ENCODE results near the gene CAMKK2. TPM values are rescaled to one million over a fixed set of nuclear protein-coding genes. Genes with fewer than 3 reads are reported as not detected.
"Not testable (repeated sequence)": the region's sequence is repeated elsewhere in the genome, so short reads cannot be mapped to it uniquely, and the experiment has no call there.

Gene CAMKK2
- total RNA-seq, 2 experiments from 2014 or later = 27.6 to 29.1 TPM

DNA sequence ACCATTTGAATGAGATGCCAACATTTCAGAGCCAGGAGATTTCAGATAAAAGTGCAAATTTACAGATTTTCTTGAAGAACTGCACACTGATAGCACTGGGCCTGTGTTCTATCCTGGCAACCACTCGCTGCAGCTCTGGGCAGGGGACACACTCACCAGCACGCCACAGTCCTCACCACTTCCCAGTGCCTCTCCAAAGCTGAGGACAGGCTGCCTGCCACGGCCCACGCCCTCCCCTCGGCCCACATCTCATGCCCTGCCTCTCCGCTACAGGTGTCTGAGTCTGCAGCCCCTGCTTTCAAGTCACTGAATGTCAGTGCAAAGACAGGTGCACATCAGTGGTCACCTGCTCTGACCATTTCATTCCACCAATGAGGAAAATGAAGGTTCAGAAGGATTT is 12.7 kb downstream of the CAMKK2 start:
- no peaks in the 10 kb centered on the region for H3K9me3 Mint-ChIP-seq
- POLR2A ChIA-PET = no interaction called here

DNA sequence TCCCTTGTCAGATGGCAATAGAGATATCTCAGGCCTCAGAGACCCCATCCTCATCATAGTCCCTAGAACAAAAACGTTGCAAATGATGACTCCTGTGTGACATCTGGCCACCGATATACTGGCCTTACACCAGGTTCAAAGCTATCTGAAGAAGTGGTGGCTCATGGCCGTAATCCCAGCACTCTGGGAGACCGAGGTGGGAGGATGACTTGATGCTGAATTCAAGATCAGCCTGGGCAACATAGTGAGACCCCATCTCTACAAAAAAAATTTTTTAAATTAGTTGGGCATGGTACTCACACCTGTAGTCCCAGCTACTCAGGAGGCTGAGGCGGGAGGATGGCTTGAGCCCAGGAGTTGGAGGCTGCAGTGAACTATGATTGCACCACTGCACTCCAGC is 13.1 kb downstream of the CAMKK2 start:
- no peak overlapping the region for H3K27ac Mint-ChIP-seq
- no peak overlapping the region for H3K4me3 Mint-ChIP-seq
- no peaks in the 10 kb centered on the region for H3K27me3 Mint-ChIP-seq
- no peaks in the 10 kb centered on the region for H3K9me3 Mint-ChIP-seq
- peaks cover 11% of the 10 kb centered on the region for H3K36me3 Mint-ChIP-seq (ENCODE audit: low read depth)
- POLR2A ChIA-PET = interaction anchor here (0.7 kb wide), 1 partner anchor 69 kb away, joined by 4 read pairs; the partner anchor contains the start of gene ANAPC5
- DNase-seq = no peak
- CTCF ChIA-PET = no interaction called here
- H3K4me1 Mint-ChIP-seq = peaks cover 4% of the 10 kb centered on the region

More for the DNA sequence above, 12.7 kb downstream of the CAMKK2 start:
- no peak for DNase-seq
- CTCF ChIA-PET = no interaction called here
- H3K36me3 Mint-ChIP-seq (ENCODE audit: low read depth) = peaks cover 7% of the 10 kb centered on the region
- no peak overlapping the region for H3K27ac Mint-ChIP-seq
- no peak overlapping the region for H3K4me3 Mint-ChIP-seq
- H3K27me3 Mint-ChIP-seq = no peaks in the 10 kb centered on the region
- H3K4me1 Mint-ChIP-seq = peaks cover 6% of the 10 kb centered on the region

DNA sequence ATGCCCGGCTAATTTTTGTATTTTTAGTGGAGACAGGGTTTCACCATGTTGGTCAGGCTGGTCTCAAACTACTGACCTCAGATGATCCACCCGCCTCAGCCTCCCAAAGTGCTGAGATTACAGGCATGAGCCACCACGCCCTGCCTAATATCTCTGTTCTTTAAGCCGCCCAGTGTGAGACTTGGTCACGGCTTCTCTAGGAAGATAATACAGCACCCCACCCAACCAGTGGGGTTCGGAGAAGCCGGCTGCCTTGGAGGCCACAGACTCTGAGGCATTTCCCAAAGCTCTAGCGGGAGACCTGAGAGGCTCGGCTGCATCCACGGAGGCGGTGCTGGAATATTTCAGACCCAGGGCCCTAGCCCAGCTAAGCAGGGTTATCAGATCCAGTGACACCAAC is 13.6 kb downstream of the CAMKK2 start:
- H3K4me3 Mint-ChIP-seq, H3K27ac Mint-ChIP-seq, H3K9me3 Mint-ChIP-seq, H3K4me1 Mint-ChIP-seq, DNase-seq, CTCF ChIA-PET, H3K27me3 Mint-ChIP-seq: not testable (repeated sequence)
- H3K36me3 Mint-ChIP-seq (ENCODE audit: low read depth) = peaks cover 15% of the 10 kb centered on the region
- POLR2A ChIA-PET = interaction anchor here (0.7 kb wide), 1 partner anchor 69 kb away, joined by 4 read pairs; the partner anchor contains the start of gene ANAPC5

DNA sequence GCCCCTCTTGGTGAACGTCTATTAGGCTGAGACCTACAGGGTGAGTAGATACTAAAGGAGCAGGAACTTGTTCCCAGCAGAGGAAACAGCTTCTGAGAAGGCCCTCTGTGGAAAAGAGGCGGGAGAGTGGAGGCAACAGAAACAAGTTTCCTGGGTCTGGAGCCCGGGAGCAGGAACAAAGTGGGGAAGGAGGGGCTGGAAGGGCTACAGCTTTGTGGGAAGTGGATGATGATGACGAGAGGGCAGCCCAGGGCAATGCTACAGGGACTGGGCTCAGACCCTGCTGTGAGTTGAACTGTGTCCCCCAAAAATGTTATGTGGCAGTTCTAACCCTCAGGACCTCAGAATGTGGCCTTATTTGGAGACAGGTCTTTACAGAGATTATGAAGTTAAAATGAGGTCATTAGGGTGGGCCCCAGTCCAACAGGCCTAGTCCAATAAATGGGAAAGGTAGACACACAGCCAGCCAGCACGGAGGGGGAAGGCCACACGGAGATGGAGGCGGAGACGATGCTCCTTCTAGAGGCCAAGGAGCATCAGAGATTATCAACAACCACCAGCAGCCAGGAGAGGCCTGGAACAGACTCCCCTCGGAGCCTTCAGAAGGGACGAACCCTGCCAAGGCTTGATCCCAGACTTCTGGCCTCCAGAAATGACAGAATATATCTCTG is 14.3 kb downstream of the CAMKK2 start:
- H3K36me3 Mint-ChIP-seq (ENCODE audit: low read depth) = peaks cover 18% of the 10 kb centered on the region
- CTCF ChIA-PET = no interaction called here
- DNase-seq = no peak
- H3K27me3 Mint-ChIP-seq = no peaks in the 10 kb centered on the region
- H3K27ac Mint-ChIP-seq = no peak overlapping the region
- H3K4me3 Mint-ChIP-seq = no peak overlapping the region
- peaks cover 2% of the 10 kb centered on the region for H3K4me1 Mint-ChIP-seq
- H3K9me3 Mint-ChIP-seq = no peaks in the 10 kb centered on the region
- POLR2A ChIA-PET = no interaction called here

DNA sequence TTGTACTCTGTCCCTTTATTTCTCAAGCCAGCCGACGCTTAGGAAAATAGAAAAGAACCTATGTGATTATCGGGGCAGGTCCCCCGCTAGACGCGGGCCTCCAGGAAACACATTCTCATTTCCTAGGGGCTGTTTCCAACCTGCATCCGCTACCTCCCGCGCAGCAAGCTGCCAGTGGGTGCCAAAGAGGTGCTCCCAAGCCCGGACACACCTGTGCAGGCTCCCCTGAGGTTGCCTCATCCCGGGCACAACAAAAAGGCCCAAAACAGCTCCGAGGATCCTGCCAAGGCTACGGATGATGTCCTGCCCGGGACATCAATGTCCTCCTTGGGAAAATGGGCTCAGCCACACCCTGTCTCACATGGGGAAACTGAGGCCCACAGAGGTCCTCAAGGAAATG is 15.4 kb downstream of the CAMKK2 start:
- H3K9me3 Mint-ChIP-seq, DNase-seq, H3K4me3 Mint-ChIP-seq, CTCF ChIA-PET, POLR2A ChIA-PET, H3K27ac Mint-ChIP-seq, H3K4me1 Mint-ChIP-seq, H3K27me3 Mint-ChIP-seq: not testable (repeated sequence)
- H3K36me3 Mint-ChIP-seq (ENCODE audit: low read depth) = peaks cover 24% of the 10 kb centered on the region

DNA sequence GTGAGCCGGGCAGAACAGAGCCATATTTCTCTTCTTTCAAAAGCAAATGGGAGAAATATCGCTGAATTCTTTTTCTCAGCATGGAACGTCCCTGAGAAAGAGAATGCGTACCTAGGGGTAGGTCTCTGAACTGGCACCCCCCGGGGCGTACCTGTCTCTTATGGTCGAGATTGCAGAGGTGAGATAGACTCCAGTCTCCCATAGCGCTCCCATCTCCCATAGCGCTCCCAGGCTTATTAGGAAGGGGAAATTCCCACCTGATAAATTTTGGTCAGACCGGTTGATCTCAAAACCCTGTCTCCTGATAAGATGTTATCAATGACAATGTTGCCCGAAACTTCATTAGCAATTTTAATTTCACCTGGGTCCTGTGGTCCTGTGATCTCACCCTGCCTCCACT is 16.0 kb downstream of the CAMKK2 start:
- H3K27me3 Mint-ChIP-seq, CTCF ChIA-PET, DNase-seq, H3K4me1 Mint-ChIP-seq, H3K4me3 Mint-ChIP-seq, H3K9me3 Mint-ChIP-seq, H3K27ac Mint-ChIP-seq: not testable (repeated sequence)
- H3K36me3 Mint-ChIP-seq (ENCODE audit: low read depth) = peaks cover 24% of the 10 kb centered on the region
- POLR2A ChIA-PET = interaction anchor here (1.5 kb wide), 1 partner anchor 26 kb away, joined by 3 read pairs; no protein-coding TSS in a partner anchor

DNA sequence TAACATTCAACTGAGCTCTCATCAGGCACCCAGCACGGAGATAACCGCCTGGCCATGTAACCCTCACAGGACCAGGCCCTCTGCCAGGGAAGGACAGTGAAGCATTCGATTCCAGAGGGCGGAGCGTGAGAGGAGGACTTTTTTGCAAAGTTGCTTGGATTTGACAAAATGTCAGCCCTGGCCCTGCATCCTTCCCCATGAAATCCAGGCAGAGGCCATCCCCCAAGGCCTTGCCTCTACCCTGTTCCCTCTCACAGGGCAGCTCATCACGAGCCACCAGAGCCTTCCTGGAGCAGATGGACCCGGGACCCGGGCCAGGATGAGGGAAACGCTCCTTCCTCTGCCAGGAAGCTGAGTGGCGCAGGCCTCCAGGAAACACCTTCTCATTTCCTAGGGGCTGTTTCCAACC is 17.0 kb downstream of the CAMKK2 start:
- peaks cover 24% of the 10 kb centered on the region for H3K36me3 Mint-ChIP-seq (ENCODE audit: low read depth)
- POLR2A ChIA-PET = interaction anchor here (1.5 kb wide), 1 partner anchor 25 kb away, joined by 3 read pairs; no protein-coding TSS in a partner anchor

DNA sequence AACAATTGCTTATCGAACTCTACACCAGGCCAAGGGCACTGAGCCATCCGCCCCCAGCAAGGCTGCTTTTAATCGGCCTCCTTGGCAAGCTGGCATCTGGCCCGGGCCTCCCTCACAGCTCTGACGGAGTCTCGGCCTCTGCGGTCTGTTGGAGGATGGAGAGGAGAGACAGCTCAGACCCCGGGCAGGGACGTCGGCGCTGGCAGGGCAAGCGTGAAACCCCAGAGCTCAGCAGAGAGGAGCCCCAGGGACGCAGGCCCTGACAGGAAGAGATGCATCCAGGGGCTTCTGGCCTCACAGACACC is 17.5 kb downstream of the CAMKK2 start:
- no peak for DNase-seq
- peaks cover 24% of the 10 kb centered on the region for H3K36me3 Mint-ChIP-seq (ENCODE audit: low read depth)
- H3K27me3 Mint-ChIP-seq = no peaks in the 10 kb centered on the region
- no peak overlapping the region for H3K4me3 Mint-ChIP-seq
- no peak overlapping the region for H3K27ac Mint-ChIP-seq
- POLR2A ChIA-PET = interaction anchor here (0.9 to 1.5 kb wide), 2 partner anchors 24 to 48 kb away, joined by 3 read pairs; no protein-coding TSS in a partner anchor
- peaks cover 5% of the 10 kb centered on the region for H3K4me1 Mint-ChIP-seq
- CTCF ChIA-PET = no interaction called here
- H3K9me3 Mint-ChIP-seq = no peaks in the 10 kb centered on the region

More for the DNA sequence above, 17.0 kb downstream of the CAMKK2 start:
- Mint-ChIP-seq H3K27me3 (no peaks in the 10 kb centered on the region), H3K4me3 (no peak overlapping the region), H3K4me1 (peaks cover 5% of the 10 kb centered on the region), H3K27ac (no peak overlapping the region), H3K9me3 (no peaks in the 10 kb centered on the region)
- CTCF ChIA-PET = no interaction called here
- no peak for DNase-seq

DNA sequence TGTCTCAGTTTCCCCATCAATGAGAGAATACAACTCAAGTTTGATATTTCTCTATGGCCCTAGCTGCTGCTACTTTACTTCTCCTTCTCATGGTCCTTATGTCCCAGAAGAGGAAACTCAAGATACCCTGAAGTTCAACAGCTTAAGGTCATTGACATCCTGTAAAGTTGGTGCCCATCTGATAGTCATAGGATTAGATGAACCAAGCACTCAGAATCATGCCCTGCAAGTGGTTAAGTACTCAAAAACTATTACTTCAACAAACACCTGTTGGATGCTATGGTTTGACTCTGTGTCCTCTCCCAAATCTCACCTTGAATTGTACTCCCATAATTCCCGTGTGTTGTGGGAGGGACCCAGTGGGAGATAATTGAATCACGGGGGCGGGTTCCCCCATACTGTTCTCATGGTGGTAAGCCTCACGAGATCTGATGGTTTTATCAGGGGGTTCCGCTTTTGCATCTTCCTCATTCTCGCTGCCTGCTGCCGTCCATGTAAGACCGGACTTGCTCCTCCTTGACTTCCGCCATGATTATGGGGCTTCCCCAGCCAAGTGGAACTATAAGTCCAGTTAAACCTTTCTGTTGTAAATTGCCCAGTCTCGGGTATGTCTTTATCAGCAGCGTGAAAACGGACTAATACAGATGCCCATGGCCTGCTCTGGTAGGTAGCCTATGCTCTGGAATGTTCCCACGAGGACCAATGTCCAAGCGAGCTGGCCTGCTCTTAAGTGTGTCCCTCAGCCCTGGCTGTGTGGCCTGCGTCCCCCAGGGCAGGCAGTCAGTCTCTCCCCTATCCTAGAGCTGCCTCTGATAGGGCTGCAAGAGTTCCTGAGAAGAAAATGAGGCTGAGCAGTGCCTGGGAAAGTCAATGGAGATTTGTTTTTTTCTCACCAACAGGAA is 18.1 kb downstream of the CAMKK2 start:
- CTCF ChIA-PET = no interaction called here
- POLR2A ChIA-PET = interaction anchor here (0.9 kb wide), 1 partner anchor 49 kb away, joined by 3 read pairs; no protein-coding TSS in a partner anchor
- no peak overlapping the region for H3K27ac Mint-ChIP-seq
- H3K36me3 Mint-ChIP-seq (ENCODE audit: low read depth) = peaks cover 30% of the 10 kb centered on the region
- peaks cover 5% of the 10 kb centered on the region for H3K4me1 Mint-ChIP-seq
- H3K9me3 Mint-ChIP-seq = no peaks in the 10 kb centered on the region
- H3K27me3 Mint-ChIP-seq = no peaks in the 10 kb centered on the region
- no peak overlapping the region for H3K4me3 Mint-ChIP-seq
- no peak for DNase-seq

DNA sequence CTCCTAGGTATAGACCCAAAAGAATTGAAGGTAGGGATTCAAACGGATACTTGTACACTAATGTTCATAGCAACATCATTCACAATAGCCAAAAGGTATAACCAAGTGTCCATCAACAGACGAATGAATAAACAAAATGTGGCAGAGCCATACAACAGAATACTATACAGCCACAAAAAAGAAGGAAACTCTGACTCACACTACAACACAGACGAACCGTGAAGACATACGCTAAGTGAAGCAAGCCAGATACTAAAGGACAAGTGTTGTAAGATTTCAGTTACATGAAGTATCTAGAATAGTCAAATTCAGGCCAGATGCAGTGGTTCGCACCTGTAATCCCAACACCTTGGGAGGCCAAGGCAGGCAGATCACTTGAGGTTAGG is 19.1 kb downstream of the CAMKK2 start:
- Mint-ChIP-seq H3K27ac (no peak overlapping the region), H3K36me3 (ENCODE audit: low read depth) (peaks cover 35% of the 10 kb centered on the region), H3K4me1 (peaks cover 5% of the 10 kb centered on the region), H3K27me3 (no peaks in the 10 kb centered on the region), H3K9me3 (no peaks in the 10 kb centered on the region), H3K4me3 (no peak overlapping the region)
- ChIA-PET POLR2A (no interaction called here), CTCF (no interaction called here)
- DNase-seq = no peak

DNA sequence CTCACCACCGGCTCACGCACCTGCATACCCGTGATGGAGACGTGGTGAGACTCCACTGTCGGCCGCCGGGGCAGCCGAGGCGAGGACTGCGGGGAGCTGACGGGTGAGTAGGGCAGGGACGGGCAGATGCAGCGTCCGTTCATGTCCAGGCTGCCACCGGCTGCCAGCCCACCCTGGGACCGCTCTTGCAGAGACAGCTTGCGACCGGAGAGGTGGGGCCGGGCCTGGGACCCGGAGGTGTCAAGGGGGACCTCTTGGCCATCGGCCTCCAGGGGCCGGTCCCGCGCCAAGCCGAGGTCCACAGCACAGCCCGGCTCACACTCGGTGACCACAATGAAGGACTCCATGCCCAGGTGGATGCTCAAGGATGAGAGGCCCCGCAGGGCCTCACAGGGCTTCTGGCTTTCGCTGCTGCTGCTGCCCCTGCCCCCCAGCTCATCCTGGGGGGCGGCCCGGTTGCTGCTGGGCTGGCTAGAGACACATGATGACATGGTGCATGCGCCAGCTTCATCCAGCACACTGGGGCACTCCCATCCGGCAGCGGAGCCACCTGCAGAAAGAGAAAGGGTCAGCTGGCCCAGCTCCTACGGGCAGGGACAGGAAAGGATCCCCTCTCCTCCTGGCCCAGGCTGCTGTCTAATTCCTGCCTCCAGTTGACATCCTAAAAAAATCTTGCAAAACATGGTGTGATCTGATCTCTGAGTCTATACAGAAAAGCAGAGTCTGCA is 22.3 kb downstream of the CAMKK2 start:
- Mint-ChIP-seq H3K9me3 (no peaks in the 10 kb centered on the region), H3K27ac (no peak overlapping the region), H3K4me3 (no peak overlapping the region), H3K4me1 (peaks cover 5% of the 10 kb centered on the region), H3K27me3 (no peaks in the 10 kb centered on the region), H3K36me3 (ENCODE audit: low read depth) (peaks cover 42% of the 10 kb centered on the region)
- ChIA-PET POLR2A (no interaction called here), CTCF (no interaction called here)
- no peak for DNase-seq

DNA sequence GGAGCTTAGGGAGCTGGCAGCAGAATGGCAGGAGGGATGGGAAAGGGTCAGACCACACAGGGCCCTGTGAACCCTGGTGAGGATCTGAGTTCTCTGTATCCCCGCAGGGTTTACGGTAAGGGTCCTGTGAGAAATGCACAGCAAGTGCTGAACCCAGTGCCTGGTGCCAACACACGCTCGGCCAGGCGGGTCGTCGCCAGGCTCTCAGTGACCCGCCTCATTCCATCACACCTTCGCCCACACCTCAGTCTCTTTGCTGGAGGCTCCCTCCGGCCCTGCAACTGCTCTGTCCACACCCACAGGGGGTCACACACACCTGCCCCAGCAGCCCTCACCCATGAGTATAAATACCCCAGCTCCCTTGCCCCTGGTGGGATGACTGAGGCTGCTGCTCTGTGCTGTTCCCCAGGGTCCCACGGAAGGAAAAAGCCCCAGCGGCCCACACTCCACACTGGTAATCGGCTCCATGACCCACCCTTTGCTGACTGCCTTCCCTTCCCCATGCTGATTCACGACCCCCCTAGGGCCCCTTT is 23.1 kb downstream of the CAMKK2 start:
- Mint-ChIP-seq H3K9me3 (no peaks in the 10 kb centered on the region), H3K27ac (no peak overlapping the region), H3K4me1 (peaks cover 5% of the 10 kb centered on the region), H3K4me3 (no peak overlapping the region), H3K36me3 (ENCODE audit: low read depth) (peaks cover 44% of the 10 kb centered on the region), H3K27me3 (no peaks in the 10 kb centered on the region)
- CTCF ChIA-PET = no interaction called here
- POLR2A ChIA-PET = no interaction called here
- DNase-seq = no peak

DNA sequence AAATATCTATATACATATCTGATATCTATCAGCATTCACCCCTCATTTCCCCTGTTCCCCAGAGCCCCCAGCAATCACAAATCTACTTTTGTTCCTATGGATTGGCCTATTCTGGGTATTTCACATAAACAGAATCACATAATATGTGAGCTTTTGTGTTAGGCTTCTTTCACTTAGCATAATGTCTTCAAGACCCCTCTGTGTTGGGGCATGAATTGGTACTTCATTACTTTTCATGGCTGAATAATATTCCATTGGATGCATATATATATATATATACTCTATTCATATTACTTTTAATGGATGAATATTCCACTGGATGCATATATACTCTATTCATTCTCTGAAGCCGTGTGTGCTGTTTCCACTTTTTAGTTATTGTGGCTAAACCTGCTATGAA is 28.7 kb downstream of the CAMKK2 start:
- Mint-ChIP-seq H3K27me3 (no peaks in the 10 kb centered on the region), H3K4me1 (no peaks in the 10 kb centered on the region), H3K27ac (no peak overlapping the region), H3K4me3 (no peak overlapping the region), H3K36me3 (ENCODE audit: low read depth) (peaks cover 35% of the 10 kb centered on the region), H3K9me3 (no peaks in the 10 kb centered on the region)
- DNase-seq = no peak
- POLR2A ChIA-PET = no interaction called here
- CTCF ChIA-PET = no interaction called here
